Peyer's patch (tissue), 4 donors: ENCODE measurements around the gene NDUFV3. TPM values are rescaled to one million over a fixed set of nuclear protein-coding genes. Genes with fewer than 3 reads are reported as not detected.
"Not testable (repeated sequence)": the region's sequence is repeated elsewhere in the genome, so short reads cannot be mapped to it uniquely, and the experiment has no call there.

Experiments
- DNase-seq, 3 donors: peaks; one replicate each; pipeline ENCODE4 v3.0.0-alpha.2; 2017 to 2019
- H3K27ac ChIP-seq, 4 donors: fragments of 200-600 bp; sonication (generic); one replicate each; pipeline ENCODE4 v1.5.1; 2016 to 2019
- H3K27me3 ChIP-seq, 2 donors: fragments of 200-600 bp; sonication (generic); one replicate each; pipeline ENCODE4 v1.5.1; 2019
- H3K36me3 ChIP-seq, 3 donors: fragments of 200-600 bp; sonication (generic); one replicate each; pipeline ENCODE4 v1.5.1; 2016 to 2019
- H3K4me1 ChIP-seq, 4 donors: fragments of 200-600 bp; sonication (generic); one replicate each; pipeline ENCODE4 v1.5.1; 2016 to 2019
- H3K4me3 ChIP-seq, 4 donors: fragments of 200-600 bp; sonication (generic); 1 replicate in 3 of 4; 2 replicates in 1 of 4; pipeline ENCODE4 v1.5.1; 2016 to 2019; ENCODE audit warnings: mild to moderate bottlenecking in 1 of 4
- H3K9me3 ChIP-seq, 4 donors: fragments of 200-600 bp; sonication (generic); one replicate each; pipeline ENCODE4 v1.5.1; 2016 to 2019; ENCODE audit warnings: mild to moderate bottlenecking in 1 of 4
- CTCF ChIP-seq, 6 experiments: fragments of 450-650 bp in 4 of 6; fragments of 200-600 bp in 2 of 6; sonication (generic) in 1 of 6; IDR thresholded peaks; one replicate each; pipeline ENCODE4 v1.5.1; 2017 to 2019; ENCODE audit warnings: antibody characterized with exemption in 6 of 6, mild to moderate bottlenecking in 3 of 6, moderate library complexity in 1 of 6
- POLR2A ChIP-seq, 2 donors: fragments of 450-650 bp; IDR thresholded peaks; one replicate each; pipeline ENCODE4 v1.5.1; 2017; ENCODE audit warnings: antibody characterized with exemption in 2 of 2, mild to moderate bottlenecking in 2 of 2, moderate library complexity in 2 of 2
- total RNA-seq, 4 donors: library from RNA; depleted of rRNA; stranded (reverse); fragments of >200 nt; gene quantifications; one replicate each; pipeline ENCODE4 v1.1.0, GENCODE V29; 2016

NDUFV3 gene
- total RNA-seq, 4 donors from 2014 or later: 32.9 to 73.4 (median 54.9) TPM

- Histone ChIP-seq H3K36me3 (peaks cover 0 to 99% (median 0%) of the 10 kb centered on the region in 3 donors), H3K4me3 (no peak overlapping the region), H3K9me3 (no peaks in the 10 kb centered on the region), H3K27me3 (no peaks in the 10 kb centered on the region), H3K4me1 (no peaks in the 10 kb centered on the region), H3K27ac (no peak overlapping the region)
- DNase-seq: no peak
- TF ChIP-seq CTCF (IDR thresholded peaks at IDR 0.05) (no peak), POLR2A (IDR thresholded peaks at IDR 0.05) (no peak)
Observed at GRCh38 chr21:42906233-42906632, 13.1 kb downstream of the NDUFV3 start.

- H3K4me3 ChIP-seq, DNase-seq, H3K27me3 ChIP-seq, H3K9me3 ChIP-seq, H3K4me1 ChIP-seq, H3K27ac ChIP-seq: not testable (repeated sequence)
- H3K36me3 ChIP-seq: peaks cover 0 to 91% (median 0%) of the 10 kb centered on the region in 3 donors
Observed at GRCh38 chr21:42908484-42908883, 15.4 kb downstream of the NDUFV3 start.

GRCh38 chr21:42911920-42912319 lies 18.8 kb downstream of the NDUFV3 start:
- DNase-seq, H3K27me3 ChIP-seq, H3K4me3 ChIP-seq, H3K27ac ChIP-seq, H3K9me3 ChIP-seq, H3K4me1 ChIP-seq: not testable (repeated sequence)
- H3K36me3 ChIP-seq: peaks cover 0 to 58% (median 0%) of the 10 kb centered on the region in 3 donors

- TF ChIP-seq POLR2A (IDR thresholded peaks at IDR 0.05) (no peak), CTCF (IDR thresholded peaks at IDR 0.05) (no peak)
- H3K27ac ChIP-seq: no peak overlapping the region
- H3K36me3 ChIP-seq: peaks cover 0 to 42% (median 0%) of the 10 kb centered on the region in 3 donors
- no peaks in the 10 kb centered on the region for H3K4me1 ChIP-seq
- DNase-seq: no peak
- H3K27me3 ChIP-seq: no peaks in the 10 kb centered on the region
- H3K4me3 ChIP-seq: no peak overlapping the region
- H3K9me3 ChIP-seq: no peaks in the 10 kb centered on the region
Observed at GRCh38 chr21:42913476-42913875, 20.4 kb downstream of the NDUFV3 start.

GRCh38 chr21:42918291-42918690 lies 25.2 kb downstream of the NDUFV3 start:
- no peak for DNase-seq
- no peaks in the 10 kb centered on the region for H3K4me1 ChIP-seq
- no peak for TF ChIP-seq POLR2A (IDR thresholded peaks at IDR 0.05)
- TF ChIP-seq CTCF (IDR thresholded peaks at IDR 0.05): no peak

GRCh38 chr21:42921927-42922326 lies 28.8 kb downstream of the NDUFV3 start:
- H3K4me3 ChIP-seq: no peak overlapping the region
- no peaks in the 10 kb centered on the region for H3K36me3 ChIP-seq
- no peak for TF ChIP-seq POLR2A (IDR thresholded peaks at IDR 0.05)
- no peak for TF ChIP-seq CTCF (IDR thresholded peaks at IDR 0.05)
- no peaks in the 10 kb centered on the region for H3K9me3 ChIP-seq
- DNase-seq: no peak
- H3K27me3 ChIP-seq: no peaks in the 10 kb centered on the region
- peaks cover 0 to 7% (median 0%) of the 10 kb centered on the region in 4 donors for H3K4me1 ChIP-seq
- no peak overlapping the region for H3K27ac ChIP-seq

More at GRCh38 chr21:42918291-42918690, 25.2 kb downstream of the NDUFV3 start:
- Histone ChIP-seq H3K9me3 (no peaks in the 10 kb centered on the region), H3K4me3 (no peak overlapping the region), H3K36me3 (peaks cover 0 to 3% (median 0%) of the 10 kb centered on the region in 3 donors), H3K27ac (no peak overlapping the region), H3K27me3 (no peaks in the 10 kb centered on the region)

GRCh38 chr21:42922918-42923317 lies 29.8 kb downstream of the NDUFV3 start:
- Histone ChIP-seq H3K4me3 (no peak overlapping the region), H3K9me3 (no peaks in the 10 kb centered on the region), H3K27me3 (no peaks in the 10 kb centered on the region), H3K4me1 (peaks cover 0 to 7% (median 0%) of the 10 kb centered on the region in 4 donors), H3K36me3 (no peaks in the 10 kb centered on the region), H3K27ac (no peak overlapping the region)
- DNase-seq: no peak
- TF ChIP-seq POLR2A (IDR thresholded peaks at IDR 0.05) (no peak), CTCF (IDR thresholded peaks at IDR 0.05) (no peak)
